Astrocyte of the cerebellum (primary cell): Measurements from ENCODE around the gene CYP2S1.

Source experiments
- DNase-seq: peaks from one replicate; pipeline ENCODE4 v3.0.0-alpha.2; 2011; ENCODE audit warnings: low read depth
- H3K4me3 ChIP-seq: 2 replicates; pipeline ENCODE4 v1.5.1; 2011; ENCODE audit warnings: mild to moderate bottlenecking, low read depth, low read length, moderate library complexity
- in situ Hi-C: cut with HindIII; loops from 2 replicates; pipeline ENCODE4 v1.10.0; 2017; ENCODE audit warnings: low sequenced_read_pairs
- TF ChIP-seq, protein P1 (sequence below): IDR thresholded peaks from 2 replicates; pipeline ENCODE4 v1.5.1; 2012; ENCODE audit warnings: low read length, low read depth, moderate library complexity, mild to moderate bottlenecking; ENCODE audit errors: missing control alignments

The CYP2S1 gene

DNA sequence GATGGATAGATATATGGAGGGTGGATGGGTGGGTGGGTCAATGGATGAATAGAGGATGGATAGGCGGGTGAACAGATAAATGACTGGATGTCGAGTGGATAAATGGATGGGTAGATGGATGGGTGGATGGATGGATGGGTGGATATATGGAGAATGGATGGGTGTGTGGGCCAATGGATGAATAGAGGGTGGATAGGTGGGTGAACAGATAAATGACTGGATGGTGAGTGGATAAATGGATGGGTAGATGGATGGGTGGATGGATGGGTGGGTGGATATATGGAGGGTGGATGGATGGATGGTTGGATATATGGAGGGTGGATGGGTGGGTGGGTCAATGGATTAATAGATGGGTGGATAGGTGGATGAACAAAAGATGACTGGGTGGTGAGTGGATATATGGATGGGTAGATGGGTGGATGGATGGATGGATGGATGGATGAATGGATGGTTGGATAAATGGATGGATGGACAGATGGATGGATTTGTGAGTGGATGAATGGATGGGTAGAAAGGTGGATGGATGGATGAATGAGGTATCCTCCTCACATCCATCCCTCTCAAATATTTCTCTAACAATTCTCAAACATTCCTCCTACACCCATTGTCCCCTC is 47.0 kb downstream of the CYP2S1 start:
- in situ Hi-C loops: no loop called here
- TF ChIP-seq, protein P1, sequence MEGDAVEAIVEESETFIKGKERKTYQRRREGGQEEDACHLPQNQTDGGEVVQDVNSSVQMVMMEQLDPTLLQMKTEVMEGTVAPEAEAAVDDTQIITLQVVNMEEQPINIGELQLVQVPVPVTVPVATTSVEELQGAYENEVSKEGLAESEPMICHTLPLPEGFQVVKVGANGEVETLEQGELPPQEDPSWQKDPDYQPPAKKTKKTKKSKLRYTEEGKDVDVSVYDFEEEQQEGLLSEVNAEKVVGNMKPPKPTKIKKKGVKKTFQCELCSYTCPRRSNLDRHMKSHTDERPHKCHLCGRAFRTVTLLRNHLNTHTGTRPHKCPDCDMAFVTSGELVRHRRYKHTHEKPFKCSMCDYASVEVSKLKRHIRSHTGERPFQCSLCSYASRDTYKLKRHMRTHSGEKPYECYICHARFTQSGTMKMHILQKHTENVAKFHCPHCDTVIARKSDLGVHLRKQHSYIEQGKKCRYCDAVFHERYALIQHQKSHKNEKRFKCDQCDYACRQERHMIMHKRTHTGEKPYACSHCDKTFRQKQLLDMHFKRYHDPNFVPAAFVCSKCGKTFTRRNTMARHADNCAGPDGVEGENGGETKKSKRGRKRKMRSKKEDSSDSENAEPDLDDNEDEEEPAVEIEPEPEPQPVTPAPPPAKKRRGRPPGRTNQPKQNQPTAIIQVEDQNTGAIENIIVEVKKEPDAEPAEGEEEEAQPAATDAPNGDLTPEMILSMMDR: no peak
- DNase-seq: no peak
- no peak overlapping the region for H3K4me3 ChIP-seq

GRCh38 chr19:41241859-41242258 is 48.8 kb downstream of the CYP2S1 start:
- in situ Hi-C loops: no loop called here
- DNase-seq: no peak
- TF ChIP-seq, protein P1: no peak
- H3K4me3 ChIP-seq: no peak overlapping the region

DNA sequence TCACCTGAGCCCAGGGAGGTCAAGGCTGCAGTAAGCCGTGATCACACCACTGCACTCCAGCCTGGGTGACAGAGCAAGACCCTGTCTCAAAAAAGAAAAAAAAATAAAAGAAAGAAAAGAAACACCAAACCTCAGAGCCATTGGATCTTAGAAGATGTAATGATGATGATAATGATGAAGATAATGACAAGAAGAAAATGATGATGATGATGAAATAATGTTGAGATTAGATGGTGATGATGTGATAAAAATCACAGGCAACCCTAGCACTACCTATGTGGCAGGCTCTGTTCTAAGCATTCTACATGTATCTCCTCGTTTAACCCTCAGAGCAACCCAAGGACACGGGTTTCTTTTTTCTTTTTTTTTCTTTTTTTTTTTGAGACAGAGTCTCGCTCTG is 51.1 kb downstream of the CYP2S1 start:
- in situ Hi-C loops: no loop called here
- TF ChIP-seq, protein P1: no peak
- H3K4me3 ChIP-seq: no peak overlapping the region
- no peak for DNase-seq

DNA sequence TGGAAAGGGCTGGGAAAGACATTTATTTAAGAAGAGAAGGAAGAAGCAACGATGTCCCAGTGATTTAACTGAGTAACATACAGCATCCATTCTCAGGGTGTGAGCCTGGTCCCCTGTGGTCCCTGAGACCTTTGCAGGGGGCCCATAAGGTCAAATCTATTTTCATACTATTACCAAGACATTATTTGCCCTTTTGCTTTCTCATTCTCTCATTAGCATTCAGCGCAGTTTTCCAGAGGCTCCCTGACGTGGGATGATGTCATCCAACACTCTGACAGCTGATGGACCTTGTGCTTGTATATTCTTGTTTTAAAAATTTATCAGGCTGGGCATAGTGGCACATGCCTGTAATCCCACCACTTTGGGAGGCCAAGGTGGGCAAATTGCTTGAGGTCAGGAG is 52.8 kb downstream of the CYP2S1 start:
- in situ Hi-C loops: no loop called here
- TF ChIP-seq, protein P1: no peak

GRCh38 chr19:41248895-41249294 is 55.9 kb downstream of the CYP2S1 start:
- no peak for DNase-seq
- no peak overlapping the region for H3K4me3 ChIP-seq
- TF ChIP-seq, protein P1: no peak
- in situ Hi-C loops: no loop called here

More for the DNA sequence above, 52.8 kb downstream of the CYP2S1 start:
- DNase-seq: no peak
- no peak overlapping the region for H3K4me3 ChIP-seq

GRCh38 chr19:41249707-41250423 is 56.8 kb downstream of the CYP2S1 start:
- H3K4me3 ChIP-seq: no peak overlapping the region
- in situ Hi-C loops: no loop called here
- no peak for DNase-seq
- TF ChIP-seq, protein P1: no peak
